H1 (cell line): Measurements from ENCODE around the gene PBXIP1. TPM values are rescaled to one million over a fixed set of nuclear protein-coding genes. Genes with fewer than 3 reads are reported as not detected.

Experiments used
- CTCF ChIA-PET: fragments of 300-600 bp; sonication (Branson Sonifier 250); formaldehyde crosslinking; loops from one replicate; lab custom pipeline; 2021; ENCODE audit not compliant: partially characterized antibody; lab: Charles Lee
- POLR2A ChIA-PET: fragments of 300-600 bp; sonication (Branson Sonifier 250); formaldehyde crosslinking; loops from one replicate; lab custom pipeline; 2021; ENCODE audit warnings: inconsistent platforms; ENCODE audit not compliant: partially characterized antibody; lab: Charles Lee
- DNase-seq, 2 experiments: peaks; one replicate each; pipeline versions ENCODE4 v3.0.0 to v3.0.0-alpha.2; 2010 to 2022; ENCODE audit warnings: low spot score in 2 of 2, low read depth in 1 of 2, mixed read lengths in 1 of 2
- FAIRE-seq: peaks from 2 replicates; lab custom pipeline; 2011; peaks lifted over from hg19 to GRCh38; lab: Jason Lieb, UNC
- H2AFZ ChIP-seq: 2 replicates; pipeline ENCODE4 v1.8.1; 2012; ENCODE audit warnings: low read length, inconsistent platforms
- H2AK5ac ChIP-seq: 2 replicates; pipeline ENCODE4 v1.6.1; 2013; ENCODE audit warnings: low read depth, low read length
- H2BK120ac ChIP-seq: replicated peaks from 2 replicates; pipeline ENCODE3; 2013; ENCODE audit warnings: low read depth, low read length, inconsistent platforms
- H2BK12ac ChIP-seq: 2 replicates; pipeline ENCODE4 v1.6.1; 2013; ENCODE audit warnings: low read depth, low read length
- H2BK15ac ChIP-seq: 2 replicates; pipeline ENCODE4 v1.6.1; 2013; ENCODE audit warnings: low read length
- H2BK20ac ChIP-seq: 2 replicates; pipeline ENCODE4 v1.6.1; 2013; ENCODE audit warnings: low read length
- H2BK5ac ChIP-seq: 2 replicates; pipeline ENCODE4 v1.6.1; 2013; ENCODE audit warnings: low read depth, low read length
- H3K14ac ChIP-seq: 2 replicates; pipeline ENCODE4 v1.6.1; 2013; ENCODE audit warnings: inconsistent platforms; ENCODE audit not compliant: insufficient read length
- H3K18ac ChIP-seq: 2 replicates; pipeline ENCODE4 v1.6.1; 2013; ENCODE audit warnings: low read length; ENCODE audit errors: extremely low read depth
- H3K23ac ChIP-seq: 2 replicates; pipeline ENCODE4 v1.6.1; 2013; ENCODE audit warnings: inconsistent platforms; ENCODE audit not compliant: insufficient read length
- H3K23me2 ChIP-seq: 2 replicates; pipeline ENCODE4 v1.6.1; 2013; ENCODE audit warnings: low read depth, low read length
- H3K27ac ChIP-seq: 2 replicates; pipeline ENCODE4 v1.6.1; 2011; ENCODE audit warnings: low read depth, low read length, inconsistent platforms
- H3K27me3 ChIP-seq, 4 experiments: replicated peaks in 1 of 4; 1 replicate in 1 of 4; 2 replicates in 3 of 4; pipeline versions ENCODE4 v1.6.1 to v1.8.1; 2011 to 2013; ENCODE audit warnings: low read length in 3 of 4, mild to moderate bottlenecking in 3 of 4, inconsistent platforms in 2 of 4, mixed read lengths in 2 of 4, moderate library complexity in 1 of 4; ENCODE audit not compliant: control insufficient read depth in 3 of 4, insufficient read depth in 3 of 4; ENCODE audit errors: extremely low read depth in 1 of 4
- H3K36me3 ChIP-seq, 4 experiments: 2 replicates each; pipeline versions ENCODE4 v1.6.1 to v1.8.1; 2011 to 2013; ENCODE audit warnings: mild to moderate bottlenecking in 4 of 4, low read length in 3 of 4, moderate library complexity in 2 of 4, control low read depth in 1 of 4, inconsistent platforms in 1 of 4; ENCODE audit not compliant: insufficient read depth in 4 of 4, control insufficient read depth in 2 of 4
- H3K4ac ChIP-seq: replicated peaks from 2 replicates; pipeline ENCODE3; 2013; ENCODE audit warnings: low read length, low read depth, mixed read lengths, inconsistent platforms; ENCODE audit not compliant: insufficient read length
- H3K4me1 ChIP-seq, 4 experiments: replicated peaks in 1 of 4; 1 replicate in 1 of 4; 2 replicates in 3 of 4; pipeline versions ENCODE4 v1.6.1 to v1.8.1; 2011 to 2013; ENCODE audit warnings: low read length in 3 of 4, inconsistent platforms in 2 of 4, mixed read lengths in 1 of 4; ENCODE audit not compliant: insufficient read depth in 4 of 4, control insufficient read depth in 3 of 4
- H3K4me2 ChIP-seq, 2 experiments: 2 replicates each; pipeline versions ENCODE4 v1.6.1 to v1.8.1; 2011 to 2013; ENCODE audit warnings: low read depth in 2 of 2, low read length in 2 of 2, control low read depth in 1 of 2, inconsistent platforms in 1 of 2, mild to moderate bottlenecking in 1 of 2; ENCODE audit not compliant: insufficient read depth in 1 of 2
- H3K4me3 ChIP-seq, 4 experiments: fragments of 200-600, 300-600 bp in 1 of 4; sonication (generic), shearing (Covaris generic), sonication (Bioruptor Twin) in 1 of 4; 2 replicates each; pipeline versions ENCODE4 v1.5.1 to v1.8.1; 2011 to 2016; ENCODE audit warnings: low read length in 4 of 4, low read depth in 3 of 4, control low read depth in 2 of 4, inconsistent platforms in 2 of 4, mild to moderate bottlenecking in 2 of 4, mixed read lengths in 1 of 4, moderate library complexity in 1 of 4; ENCODE audit not compliant: insufficient read depth in 2 of 4; ENCODE audit errors: extremely low read depth in 1 of 4
- H3K56ac ChIP-seq: replicated peaks from 2 replicates; pipeline ENCODE3; 2013; ENCODE audit warnings: low read depth, mild to moderate bottlenecking, mixed read lengths, low read length, inconsistent platforms; ENCODE audit not compliant: insufficient read length
- H3K79me1 ChIP-seq: 2 replicates; pipeline ENCODE4 v1.6.1; 2013; ENCODE audit warnings: low read depth, low read length, control low read depth
- H3K79me2 ChIP-seq, 2 experiments: 2 replicates each; pipeline versions ENCODE4 v1.6.1 to v1.8.1; 2012 to 2013; ENCODE audit warnings: low read length in 2 of 2, mild to moderate bottlenecking in 2 of 2, inconsistent platforms in 1 of 2; ENCODE audit not compliant: insufficient read depth in 2 of 2, control insufficient read depth in 1 of 2
- H3K9ac ChIP-seq, 4 experiments: replicated peaks in 1 of 4; 1 replicate in 1 of 4; 2 replicates in 3 of 4; pipeline versions ENCODE4 v1.6.1 to v1.8.1; 2011 to 2013; ENCODE audit warnings: low read depth in 3 of 4, low read length in 3 of 4, control low read depth in 2 of 4, mild to moderate bottlenecking in 2 of 4, moderate library complexity in 2 of 4, inconsistent platforms in 1 of 4; ENCODE audit errors: extremely low read depth in 1 of 4
- H3K9me3 ChIP-seq, 2 experiments: 2 replicates each; pipeline versions ENCODE4 v1.6.1 to v1.8.1; 2012 to 2013; ENCODE audit warnings: mild to moderate bottlenecking in 2 of 2, moderate library complexity in 2 of 2, control low read depth in 1 of 2, inconsistent platforms in 1 of 2, low read depth in 1 of 2, low read length in 1 of 2, mixed read lengths in 1 of 2; ENCODE audit not compliant: insufficient read depth in 2 of 2
- H4K20me1 ChIP-seq, 2 experiments: replicated peaks in 1 of 2; 2 replicates each; pipeline versions ENCODE3 to v1.8.1; 2011 to 2013; ENCODE audit warnings: inconsistent platforms in 2 of 2, low read length in 2 of 2, mild to moderate bottlenecking in 1 of 2; ENCODE audit not compliant: insufficient read depth in 2 of 2, control insufficient read depth in 1 of 2
- H4K5ac ChIP-seq: 2 replicates; pipeline ENCODE4 v1.6.1; 2013; ENCODE audit warnings: low read length, low read depth, mixed read lengths, inconsistent platforms; ENCODE audit not compliant: insufficient read length
- H4K8ac ChIP-seq: 2 replicates; pipeline ENCODE4 v1.8.0; 2013; ENCODE audit warnings: mild to moderate bottlenecking, moderate library complexity, low read length, inconsistent platforms; ENCODE audit not compliant: insufficient read depth; ENCODE audit errors: extremely low read depth
- H4K91ac ChIP-seq: replicated peaks from 2 replicates; pipeline ENCODE3; 2013; ENCODE audit warnings: low read length, mixed read lengths, inconsistent platforms; ENCODE audit not compliant: insufficient read length
- CBX5 ChIP-seq: fragments of 300-800, 300-1000 bp; sonication (generic); IDR thresholded peaks from 2 replicates; pipeline ENCODE4 v1.7.1; 2016; ENCODE audit warnings: antibody characterized with exemption, low read length, low read depth
- CEBPB ChIP-seq: IDR thresholded peaks from 2 replicates; pipeline ENCODE4 v1.6.1; 2012; ENCODE audit warnings: low read depth, low read length
- CHD1 ChIP-seq: IDR thresholded peaks from 2 replicates; pipeline ENCODE4 v1.6.1; 2012; ENCODE audit warnings: low read depth, low read length, improper control_type of control experiment
- CREB1 ChIP-seq: IDR thresholded peaks from 2 replicates; pipeline ENCODE4 v1.6.1; 2012; ENCODE audit warnings: inconsistent platforms
- CTCF ChIP-seq, 3 experiments: IDR thresholded peaks; 1 replicate in 2 of 3; 2 replicates in 1 of 3; pipeline versions ENCODE4 v1.5.1 to v1.6.1; 2011; ENCODE audit warnings: low read length in 3 of 3, mild to moderate bottlenecking in 3 of 3, inconsistent platforms in 2 of 3, low read depth in 1 of 3, moderate library complexity in 1 of 3; ENCODE audit not compliant: insufficient read depth in 1 of 3; ENCODE audit errors: control extremely low read depth in 1 of 3
- EZH2 ChIP-seq: fragments of 200-600 bp; sonication (generic); IDR thresholded peaks from 2 replicates; pipeline ENCODE4 v1.7.1; 2012; ENCODE audit warnings: low read depth, mild to moderate bottlenecking, moderate library complexity, low read length, inconsistent platforms; ENCODE audit not compliant: severe bottlenecking
- KDM5A ChIP-seq: fragments of 200-600 bp; IDR thresholded peaks from 2 replicates; pipeline ENCODE4 v1.7.1; 2012; ENCODE audit warnings: mild to moderate bottlenecking, low read length, inconsistent platforms, mixed read lengths
- SIX5 ChIP-seq: IDR thresholded peaks from 2 replicates; pipeline ENCODE4 v1.6.1; 2011; ENCODE audit warnings: mild to moderate bottlenecking, low read depth, low read length
- YY1 ChIP-seq: IDR thresholded peaks from 2 replicates; pipeline ENCODE4 v1.6.1; 2011; ENCODE audit warnings: low read depth, mild to moderate bottlenecking, low read length
- WGBS, 2 experiments: shearing (Covaris generic) in 1 of 2; methylation state at CpG; one replicate each; pipeline versions ENCODE4 v1.1.6 to v1.1.7; 2013 to 2015; ENCODE audit warnings: low lambda C conversion rate in 2 of 2, mixed read lengths in 2 of 2, inconsistent platforms in 1 of 2, low coverage in 1 of 2, missing lambda C conversion rate in 1 of 2; ENCODE audit not compliant: insufficient replicate concordance in 2 of 2, insufficient coverage in 1 of 2, insufficient read length in 1 of 2; ENCODE audit errors: extremely low coverage in 1 of 2, missing lambda C conversion rate in 1 of 2; 5-methylcytosine and 5-hydroxymethylcytosine counted together
- polyA plus RNA-seq, 7 experiments: library from polyadenylated mRNA; depleted of rRNA in 3 of 7; stranded (reverse) in 5 of 7; unstranded in 2 of 7; fragments of >200 nt in 5 of 7; fragments of 200-250 nt in 2 of 7; gene quantifications; 1 replicate in 5 of 7; 2 replicates in 1 of 7; 4 replicates in 1 of 7; pipeline versions ENCODE4 v1.2.1 to v1.2.3, GENCODE V29; 2011 to 2013; ENCODE audit warnings: missing spikeins in 2 of 7, mixed read lengths in 2 of 7
- total RNA-seq: library from RNA; stranded (reverse); fragmentation: NEBNext Ultra II Directional; extraction: Animal tissue kit (Norgen Biotek cat#: 25700); gene quantifications from 2 replicates; pipeline ENCODE4 v1.2.1, GENCODE V29; 2021

PBXIP1 gene
- total and polyA plus RNA-seq, 2 of the 8 experiments (the other 6 are each of a cell fraction or from before 2014, with no cell fraction given): 12.0 to 19.8 TPM

GRCh38 chr1:154964359-154964758 is 8.5 kb upstream of the PBXIP1 start:
- H3K4me3 ChIP-seq: no peak overlapping the region
- H2AK5ac ChIP-seq: no peak overlapping the region
- peaks cover 4 to 11% (median 7%) of the 10 kb centered on the region in 4 experiments for H3K4me1 ChIP-seq
- no peak overlapping the region for H4K5ac ChIP-seq
- no peak overlapping the region for H2BK20ac ChIP-seq
- H3K23ac ChIP-seq: no peak overlapping the region
- peaks cover 15% of the 10 kb centered on the region for H3K79me1 ChIP-seq
- no peak overlapping the region for H4K91ac ChIP-seq
- no peak overlapping the region for H3K18ac ChIP-seq
- DNase-seq: no peak
- no peak overlapping the region for H3K4ac ChIP-seq
- no peak overlapping the region for H3K4me2 ChIP-seq
- no peak overlapping the region for H3K9ac ChIP-seq
- no peak overlapping the region for H2AFZ ChIP-seq
- no peak overlapping the region for H3K56ac ChIP-seq
- no peak overlapping the region for H2BK12ac ChIP-seq
- H2BK120ac ChIP-seq: no peak overlapping the region
- TF ChIP-seq CHD1 (no peak), EZH2 (no peak), CTCF (IDR thresholded peaks at IDR 0.05; ENCODE audit: control extremely low read depth in 1 of 3, insufficient read depth in 1 of 3, low read depth in 1 of 3, low read length in 3 of 3) (no peak), CBX5 (no peak), CEBPB (no peak), YY1 (no peak), KDM5A (no peak), SIX5 (no peak), CREB1 (no peak)
- no peak overlapping the region for H4K8ac ChIP-seq
- H3K27ac ChIP-seq: no peak overlapping the region
- H3K23me2 ChIP-seq: peaks cover 4% of the 10 kb centered on the region; the same call in 1 of the 2 replicates
- H3K9me3 ChIP-seq: no peaks in the 10 kb centered on the region
- WGBS, 2 experiments: 97% methylated on average over 6 of the region's 6 CpGs; no CpG with 5 or more reads in 1 of the 2 experiments
- no peaks in the 10 kb centered on the region for H3K27me3 ChIP-seq
- no peak overlapping the region for H3K14ac ChIP-seq
- CTCF ChIA-PET: interaction anchor here (0.7 to 8.2 kb wide), 9 partner anchors 9 to 287 kb away, joined by 3 to 113 read pairs (median 4); partner anchors contain the start of genes FLAD1, LENEP and PBXIP1
- H2BK5ac ChIP-seq: no peak overlapping the region
- no peak overlapping the region for H2BK15ac ChIP-seq
- POLR2A ChIA-PET: interaction anchor here (1.6 to 42.8 kb wide), 3 partner anchors 6 to 20 kb away, joined by 4 to 662 read pairs (median 662); partner anchors contain the start of genes CKS1B, FLAD1, LENEP and PBXIP1
- peaks cover 3 to 39% of the 10 kb centered on the region in 2 experiments; a peak in 3 of 4 replicates for H3K79me2 ChIP-seq
- peaks cover 9 to 13% of the 10 kb centered on the region in 2 experiments for H4K20me1 ChIP-seq
- FAIRE-seq: no peak
- peaks cover 20 to 53% (median 43%) of the 10 kb centered on the region in 4 experiments for H3K36me3 ChIP-seq
